Nephron progenitor cell (in vitro differentiated cells): Measurements from ENCODE around the gene FNDC3B.
A peak's percentile ranks its signal among the peaks of the same experiment; 100 is the strongest.
"Not testable (repeated sequence)": the region's sequence is repeated elsewhere in the genome, so short reads cannot be mapped to it uniquely, and the experiment has no call there.

Experiments used
- DNase-seq: peaks from one replicate; pipeline ENCODE4 v3.0.0; 2021
- H3K27ac Mint-ChIP-seq: 2 replicates; pipeline ENCODE4 v1.8.0; 2021; ENCODE audit warnings: mild to moderate bottlenecking, moderate library complexity, mixed read lengths
- H3K27me3 Mint-ChIP-seq: 2 replicates; pipeline ENCODE4 v1.8.0; 2021; ENCODE audit warnings: mild to moderate bottlenecking, low read depth, mixed read lengths; ENCODE audit not compliant: poor library complexity
- H3K36me3 Mint-ChIP-seq: 2 replicates; pipeline ENCODE4 v1.8.0; 2021; ENCODE audit warnings: low read depth, mixed read lengths
- H3K4me1 Mint-ChIP-seq: 2 replicates; pipeline ENCODE4 v1.8.0; 2021; ENCODE audit warnings: mixed read lengths
- H3K4me3 Mint-ChIP-seq: 2 replicates; pipeline ENCODE4 v1.8.0; 2021; ENCODE audit warnings: mild to moderate bottlenecking, moderate library complexity, mixed read lengths
- H3K9me3 Mint-ChIP-seq: 2 replicates; pipeline ENCODE4 v1.8.0; 2021; ENCODE audit warnings: mild to moderate bottlenecking, moderate library complexity, mixed read lengths
- TF ChIP-seq, protein P1 (sequence below): fragments of 200-600 bp; sonication (generic); IDR thresholded peaks from 2 replicates; pipeline ENCODE4 v1.5.0; 2021; ENCODE audit warnings: antibody characterized with exemption

Gene FNDC3B

DNA sequence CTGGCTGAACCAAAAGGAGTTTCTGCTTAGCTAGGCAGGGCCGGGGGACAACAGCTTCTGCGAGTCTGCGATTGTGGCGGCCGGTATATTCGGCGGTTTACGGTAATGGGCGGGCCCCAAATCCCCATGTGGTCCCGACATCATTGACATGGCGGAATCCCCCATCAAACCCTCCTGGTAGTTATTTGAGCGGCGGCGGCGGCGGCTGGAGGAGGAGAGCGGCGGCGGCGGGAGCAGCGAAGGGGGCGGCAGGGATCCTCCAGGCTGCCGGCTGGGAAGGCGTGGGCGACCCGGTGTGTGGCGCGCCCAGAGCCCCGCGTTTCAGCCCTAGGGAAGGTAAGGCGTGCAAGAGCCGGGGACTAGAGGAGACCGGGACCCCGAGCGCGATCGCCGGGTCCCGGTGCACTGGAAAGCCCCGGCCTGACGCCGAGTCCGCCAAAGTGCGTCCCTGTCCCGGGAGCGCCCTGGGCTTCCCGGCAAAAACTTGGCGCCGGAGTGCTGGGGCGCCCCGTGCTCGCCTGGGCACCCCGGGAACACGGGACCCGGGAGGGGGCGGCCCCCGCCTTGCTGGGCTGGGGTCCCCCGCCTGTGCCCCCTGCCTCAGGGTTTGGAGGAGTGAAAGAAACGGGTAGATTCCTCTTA is at the start of gene FNDC3B:
FNDC3B (plus strand) TSS at position 143 of the 642 bp plus-strand sequence. CDS start 72,902 bp downstream, outside the sequence.
- peaks cover 14% of the 10 kb centered on the region for H3K36me3 Mint-ChIP-seq
- peaks cover 56% of the 10 kb centered on the region for H3K4me1 Mint-ChIP-seq
- TF ChIP-seq, protein P1, sequence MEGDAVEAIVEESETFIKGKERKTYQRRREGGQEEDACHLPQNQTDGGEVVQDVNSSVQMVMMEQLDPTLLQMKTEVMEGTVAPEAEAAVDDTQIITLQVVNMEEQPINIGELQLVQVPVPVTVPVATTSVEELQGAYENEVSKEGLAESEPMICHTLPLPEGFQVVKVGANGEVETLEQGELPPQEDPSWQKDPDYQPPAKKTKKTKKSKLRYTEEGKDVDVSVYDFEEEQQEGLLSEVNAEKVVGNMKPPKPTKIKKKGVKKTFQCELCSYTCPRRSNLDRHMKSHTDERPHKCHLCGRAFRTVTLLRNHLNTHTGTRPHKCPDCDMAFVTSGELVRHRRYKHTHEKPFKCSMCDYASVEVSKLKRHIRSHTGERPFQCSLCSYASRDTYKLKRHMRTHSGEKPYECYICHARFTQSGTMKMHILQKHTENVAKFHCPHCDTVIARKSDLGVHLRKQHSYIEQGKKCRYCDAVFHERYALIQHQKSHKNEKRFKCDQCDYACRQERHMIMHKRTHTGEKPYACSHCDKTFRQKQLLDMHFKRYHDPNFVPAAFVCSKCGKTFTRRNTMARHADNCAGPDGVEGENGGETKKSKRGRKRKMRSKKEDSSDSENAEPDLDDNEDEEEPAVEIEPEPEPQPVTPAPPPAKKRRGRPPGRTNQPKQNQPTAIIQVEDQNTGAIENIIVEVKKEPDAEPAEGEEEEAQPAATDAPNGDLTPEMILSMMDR = no peak
- peak within 1 kb of the TSS; percentile 92 for H3K4me3 Mint-ChIP-seq
- H3K27ac Mint-ChIP-seq = peak within 1 kb of the TSS; percentile 93
- DNase-seq = peak; percentile 95
- peaks cover 4% of the 10 kb centered on the region for H3K27me3 Mint-ChIP-seq
- no peaks in the 10 kb centered on the region for H3K9me3 Mint-ChIP-seq

DNA sequence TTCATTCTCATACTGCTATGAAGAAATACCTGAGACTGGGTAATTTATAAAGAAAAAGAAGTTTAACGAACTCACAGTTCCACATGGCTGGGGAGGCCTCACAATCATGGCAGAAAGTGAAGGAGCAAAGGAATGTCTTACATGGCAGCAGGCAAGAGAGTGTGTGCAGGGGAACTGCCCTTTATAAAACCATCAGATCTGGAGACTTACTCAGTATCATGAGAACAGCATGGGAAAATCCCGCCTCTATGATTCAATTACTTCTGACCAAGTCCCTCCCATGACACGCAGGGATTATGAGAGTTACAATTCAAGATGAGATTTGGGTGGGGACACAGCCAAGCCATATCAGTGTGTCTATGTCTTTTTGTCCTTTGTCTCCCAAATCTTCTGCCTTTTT is 49.1 kb upstream of the FNDC3B start:
- Mint-ChIP-seq H3K9me3 (peaks cover 11% of the 10 kb centered on the region), H3K4me1 (peaks cover 13% of the 10 kb centered on the region)
- not testable (repeated sequence) for H3K4me3 Mint-ChIP-seq, H3K36me3 Mint-ChIP-seq, DNase-seq, H3K27me3 Mint-ChIP-seq, H3K27ac Mint-ChIP-seq

DNA sequence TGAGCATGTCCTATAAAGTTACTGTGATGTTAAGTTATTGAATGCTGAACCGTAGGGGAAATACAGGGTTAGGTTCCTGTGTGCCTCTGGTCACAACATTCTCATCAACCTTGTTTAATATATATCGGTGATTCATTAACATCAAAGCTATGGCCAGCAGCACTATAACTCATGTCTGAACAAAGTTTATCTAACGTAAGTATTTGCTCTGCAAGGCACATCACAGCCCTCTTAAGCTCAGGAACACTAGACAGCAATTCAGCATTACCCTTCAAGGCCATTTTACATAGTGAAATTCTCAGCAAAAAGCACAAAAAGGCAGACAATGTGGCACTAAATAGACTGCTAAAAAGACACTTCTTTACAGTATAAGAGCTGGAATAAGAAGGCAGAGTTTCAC is 48.2 kb upstream of the FNDC3B start:
- Mint-ChIP-seq H3K27me3 (no peaks in the 10 kb centered on the region), H3K9me3 (peaks cover 15% of the 10 kb centered on the region), H3K4me1 (peaks cover 16% of the 10 kb centered on the region), H3K36me3 (peaks cover 8% of the 10 kb centered on the region), H3K27ac (no peak overlapping the region), H3K4me3 (no peak overlapping the region)
- DNase-seq = no peak
- TF ChIP-seq, protein P1 = no peak

DNA sequence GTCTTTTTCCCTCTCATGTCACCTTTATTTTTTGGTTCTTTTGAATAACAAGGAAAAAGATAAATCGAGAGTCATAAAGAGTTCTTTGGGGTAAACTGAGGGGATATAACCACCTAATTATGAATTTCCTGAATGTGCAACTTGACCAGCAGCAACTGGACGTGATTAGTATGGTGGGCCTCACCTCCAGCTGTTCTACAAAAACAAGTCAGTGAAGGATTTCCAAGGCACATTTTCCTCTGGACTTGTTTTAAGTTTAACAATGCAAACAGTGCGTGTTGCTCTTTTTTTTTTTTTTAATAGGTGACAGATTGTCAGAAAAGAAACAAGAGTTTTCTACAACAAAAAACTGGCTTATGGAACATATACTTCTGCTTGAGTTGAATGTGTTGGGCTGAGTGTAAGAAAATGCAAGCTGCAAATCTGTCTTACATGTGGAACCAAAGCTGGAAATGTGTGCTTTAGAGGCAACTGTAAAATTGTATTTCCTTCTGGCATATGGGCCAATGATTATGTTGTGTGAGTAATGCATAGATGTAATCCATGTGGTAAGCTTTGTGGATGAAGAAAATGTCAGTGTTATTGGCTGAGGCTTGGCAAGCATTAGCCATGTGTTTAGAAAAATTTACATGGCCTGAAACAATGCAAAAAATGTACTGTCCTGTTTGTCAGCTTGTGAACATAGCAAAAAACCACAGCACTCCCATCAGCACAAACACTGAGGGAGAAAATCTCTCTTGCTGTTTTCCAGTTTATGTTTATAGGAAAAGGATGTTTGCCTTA is 44.5 kb upstream of the FNDC3B start:
- H3K4me1 Mint-ChIP-seq = peaks cover 16% of the 10 kb centered on the region
- H3K9me3 Mint-ChIP-seq = peaks cover 42% of the 10 kb centered on the region
- H3K27me3 Mint-ChIP-seq = no peaks in the 10 kb centered on the region
- no peak overlapping the region for H3K4me3 Mint-ChIP-seq
- no peak overlapping the region for H3K27ac Mint-ChIP-seq
- TF ChIP-seq, protein P1 = no peak
- H3K36me3 Mint-ChIP-seq = peaks cover 28% of the 10 kb centered on the region
- DNase-seq = no peak

DNA sequence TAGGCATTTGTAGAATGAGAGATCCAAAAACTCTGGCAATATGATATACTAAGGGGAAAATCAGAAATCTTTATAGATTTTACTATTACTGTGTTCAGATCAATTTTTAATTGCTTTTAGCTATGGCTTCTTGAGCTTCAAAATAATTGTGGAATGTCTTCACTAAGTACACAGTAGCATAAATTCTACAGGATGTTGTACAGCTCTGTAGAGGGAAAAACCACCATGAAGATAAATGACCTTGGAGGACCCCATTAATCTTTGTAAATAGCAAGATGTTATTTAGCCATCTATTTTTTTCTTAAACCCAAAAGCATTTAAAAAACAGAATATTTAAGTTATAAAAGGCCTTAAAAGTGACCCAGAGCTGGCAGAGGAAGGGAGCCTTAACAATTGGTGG is 43.9 kb upstream of the FNDC3B start:
- H3K4me3 Mint-ChIP-seq = no peak overlapping the region

DNA sequence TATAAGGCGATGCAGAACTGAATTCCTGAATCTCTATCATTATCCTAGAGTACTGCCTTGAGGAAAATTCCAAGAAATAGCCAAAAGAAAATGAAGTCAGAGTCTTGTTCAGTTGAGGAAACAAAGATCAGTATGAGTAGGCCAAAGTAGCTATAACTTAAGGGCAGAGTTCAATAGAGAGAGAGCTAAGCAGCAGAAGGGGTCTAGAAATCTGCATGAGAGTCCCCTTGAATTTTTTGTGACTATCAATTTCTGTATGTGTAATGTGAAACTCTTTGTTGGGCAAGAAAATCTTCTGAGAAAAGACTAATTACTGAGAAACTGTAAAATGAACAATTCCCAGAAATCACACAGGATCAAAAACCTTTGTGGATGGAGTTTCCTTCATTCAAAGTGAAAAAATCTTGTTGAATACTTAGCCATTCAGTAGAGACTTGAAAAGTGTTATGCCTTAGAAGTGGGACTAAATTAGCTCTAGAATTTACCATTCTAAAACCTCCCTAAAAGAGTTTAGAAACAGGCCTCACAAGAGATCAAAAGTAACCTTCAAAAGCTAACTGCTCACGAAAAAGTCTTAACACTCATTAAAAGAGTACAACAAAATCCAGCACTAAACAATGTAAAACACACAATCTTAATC is 43.1 kb upstream of the FNDC3B start:
- Mint-ChIP-seq H3K4me1 (peaks cover 16% of the 10 kb centered on the region), H3K4me3 (no peak overlapping the region), H3K27ac (no peak overlapping the region), H3K27me3 (no peaks in the 10 kb centered on the region), H3K9me3 (peaks cover 31% of the 10 kb centered on the region), H3K36me3 (peaks cover 24% of the 10 kb centered on the region)
- TF ChIP-seq, protein P1 = no peak
- DNase-seq = no peak

More for the DNA sequence above, 43.9 kb upstream of the FNDC3B start:
- H3K9me3 Mint-ChIP-seq = peaks cover 36% of the 10 kb centered on the region
- H3K27ac Mint-ChIP-seq = no peak overlapping the region
- peaks cover 24% of the 10 kb centered on the region for H3K36me3 Mint-ChIP-seq
- no peak for DNase-seq
- peaks cover 16% of the 10 kb centered on the region for H3K4me1 Mint-ChIP-seq
- TF ChIP-seq, protein P1 = no peak
- no peaks in the 10 kb centered on the region for H3K27me3 Mint-ChIP-seq

DNA sequence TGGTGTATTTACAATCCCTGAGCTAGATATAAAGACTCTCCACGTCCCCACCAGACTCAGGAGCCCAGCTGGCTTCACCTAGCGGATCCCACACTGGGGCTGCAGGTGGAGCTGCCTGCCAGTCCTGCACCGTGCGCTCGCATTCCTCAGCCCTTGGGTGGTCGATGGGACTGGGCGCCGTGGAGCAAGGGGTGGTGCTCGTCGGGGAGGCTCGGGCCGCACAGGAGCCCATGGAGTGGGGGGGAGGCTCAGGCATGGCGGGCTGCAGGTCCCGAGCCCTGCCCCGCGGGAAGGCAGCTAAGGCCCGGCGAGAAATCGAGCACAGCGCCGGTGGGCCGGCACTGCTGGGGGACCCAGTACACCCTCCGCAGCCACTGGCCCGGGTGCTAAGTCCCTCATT is 40.6 kb upstream of the FNDC3B start:
- not testable (repeated sequence) for DNase-seq, H3K4me3 Mint-ChIP-seq, H3K27ac Mint-ChIP-seq, H3K27me3 Mint-ChIP-seq
- peaks cover 16% of the 10 kb centered on the region for H3K4me1 Mint-ChIP-seq
- peaks cover 24% of the 10 kb centered on the region for H3K36me3 Mint-ChIP-seq
- peaks cover 36% of the 10 kb centered on the region for H3K9me3 Mint-ChIP-seq

DNA sequence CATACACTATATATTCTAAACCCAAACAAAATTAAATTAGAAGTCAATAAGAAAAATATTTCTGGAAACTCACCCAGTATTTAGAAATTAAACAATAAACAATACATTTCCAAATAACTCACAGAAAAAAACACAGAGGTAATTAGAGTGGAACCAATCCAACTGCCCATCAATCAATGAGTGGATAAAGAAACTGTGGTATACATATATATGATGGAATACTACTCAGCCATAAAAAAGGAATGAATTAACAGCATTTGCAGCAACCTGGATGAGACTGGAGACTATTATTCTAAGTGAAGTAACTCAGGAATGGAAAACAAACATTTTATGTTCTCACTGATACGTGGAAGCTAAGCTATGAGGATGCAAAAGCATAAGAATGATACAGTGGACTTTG is 37.8 kb upstream of the FNDC3B start:
- peaks cover 17% of the 10 kb centered on the region for H3K36me3 Mint-ChIP-seq
- DNase-seq, H3K4me1 Mint-ChIP-seq, H3K27me3 Mint-ChIP-seq, H3K27ac Mint-ChIP-seq, H3K4me3 Mint-ChIP-seq: not testable (repeated sequence)
- H3K9me3 Mint-ChIP-seq = peaks cover 28% of the 10 kb centered on the region
